HG02840 (cell line): Measurements from ENCODE around the gene PHF3.
"Not testable (repeated sequence)": the region's sequence is repeated elsewhere in the genome, so short reads cannot be mapped to it uniquely, and the experiment has no call there.

Source experiments
- ATAC-seq: cut with Tn5 transposase; IDR thresholded peaks from one replicate; pipeline ENCODE4 v1.9.1; 2021; ENCODE audit warnings: mild to moderate bottlenecking, moderate library complexity, moderate number of reproducible peaks; ENCODE audit not compliant: unreplicated experiment, low FRiP score

PHF3 gene

GRCh38 chr6:63706630-63707029 lies 71.0 kb downstream of the PHF3 start:
- ATAC-seq = no peak

- no peak for ATAC-seq
Observed at GRCh38 chr6:63708631-63709030, 73.0 kb downstream of the PHF3 start.

GRCh38 chr6:63709148-63709547 lies 73.5 kb downstream of the PHF3 start:
- no peak for ATAC-seq

GRCh38 chr6:63713332-63713731 lies 77.7 kb downstream of the PHF3 start:
- no peak for ATAC-seq

- ATAC-seq = no peak
Observed at GRCh38 chr6:63714091-63714490, 78.5 kb downstream of the PHF3 start.

GRCh38 chr6:63716169-63716568 lies 80.6 kb downstream of the PHF3 start:
- no peak for ATAC-seq

- ATAC-seq = no peak
Observed at GRCh38 chr6:63721181-63721580, 85.6 kb downstream of the PHF3 start.

GRCh38 chr6:63724721-63725120 lies 89.1 kb downstream of the PHF3 start:
- no peak for ATAC-seq

- ATAC-seq = no peak
Observed at GRCh38 chr6:63730311-63730710, 94.7 kb downstream of the PHF3 start.

- ATAC-seq = no peak
Observed at GRCh38 chr6:63731930-63732329, 96.3 kb downstream of the PHF3 start.

GRCh38 chr6:63732336-63732735 lies 96.7 kb downstream of the PHF3 start:
- no peak for ATAC-seq

GRCh38 chr6:63734923-63735322 lies 99.3 kb downstream of the PHF3 start:
- no peak for ATAC-seq

GRCh38 chr6:63738190-63738589 lies 102.6 kb downstream of the PHF3 start:
- ATAC-seq = not testable (repeated sequence)

GRCh38 chr6:63739094-63739687 lies 103.6 kb downstream of the PHF3 start:
- ATAC-seq = no peak

- ATAC-seq = no peak
Observed at GRCh38 chr6:63740709-63741108, 105.1 kb downstream of the PHF3 start.

- no peak for ATAC-seq
Observed at GRCh38 chr6:63742060-63742459, 106.5 kb downstream of the PHF3 start.

GRCh38 chr6:63743691-63744090 lies 108.1 kb downstream of the PHF3 start:
- ATAC-seq = no peak

- ATAC-seq = no peak
Observed at GRCh38 chr6:63744810-63745209, 109.2 kb downstream of the PHF3 start.

- ATAC-seq = no peak
Observed at GRCh38 chr6:63745784-63746183, 110.2 kb downstream of the PHF3 start.

- no peak for ATAC-seq
Observed at GRCh38 chr6:63750400-63750799, 114.8 kb downstream of the PHF3 start.

GRCh38 chr6:63757275-63757674 lies 121.7 kb downstream of the PHF3 start:
- ATAC-seq = not testable (repeated sequence)

GRCh38 chr6:63757826-63758225 lies 122.2 kb downstream of the PHF3 start:
- ATAC-seq = no peak

- ATAC-seq = no peak
Observed at GRCh38 chr6:63759605-63760105, 124.1 kb downstream of the PHF3 start.
